Mucosa of descending colon (tissue), 3 donors: ENCODE measurements around the gene OR51I2. TPM values are rescaled to one million over a fixed set of nuclear protein-coding genes. Genes with fewer than 3 reads are reported as not detected.

Experiments
- ATAC-seq: fragments of 200-7000 bp; cut with Tn5 transposase; one replicate; pipeline ENCODE4 v1.9.1; 2020; ENCODE audit warnings: mild to moderate bottlenecking, moderate library complexity
- DNase-seq, 3 donors: peaks; one replicate each; pipeline ENCODE4 v3.0.0-alpha.2; 2020
- H3K36me3 ChIP-seq: fragments of 200-600 bp; one replicate; pipeline ENCODE4 v1.8.0; 2021; ENCODE audit warnings: low read depth, mild to moderate bottlenecking
- H3K4me1 ChIP-seq: fragments of 200-600 bp; one replicate; pipeline ENCODE4 v1.8.0; 2021; ENCODE audit warnings: low read depth, mild to moderate bottlenecking
- H3K4me3 ChIP-seq: fragments of 200-600 bp; one replicate; pipeline ENCODE4 v1.8.0; 2021; ENCODE audit warnings: mild to moderate bottlenecking
- H3K9me3 ChIP-seq: fragments of 200-600 bp; one replicate; pipeline ENCODE4 v1.8.0; 2021; ENCODE audit warnings: mild to moderate bottlenecking
- intact Hi-C, 2 donors: fragments of 100-400 bp; cut with DNase I in 1 of 2; cut with micrococcal nuclease in 1 of 2; formaldehyde crosslinking; loops; one replicate each; pipeline versions ENCODE4 v1.11.0 to v1.11.1; 2022; cut with DNase I, micrococcal nuclease
- long read RNA-seq, 2 donors: library from polyadenylated mRNA; unstranded; transcript quantifications; one replicate each; pipeline ENCODE4 v2.0.0, GENCODE V29; 2019 to 2021
- total RNA-seq, 3 donors: library from RNA; stranded (reverse); fragmentation: NEBNext Ultra II Directional in 2 of 3; extraction: Animal tissue kit (Norgen Biotek cat#: 25700) in 2 of 3; gene quantifications; one replicate each; pipeline versions ENCODE4 v1.2.1 to v1.2.4, GENCODE V29; 2021 to 2023
- TF ChIP-seq, protein P1 (sequence below): fragments of 200-600 bp; IDR thresholded peaks from one replicate; pipeline ENCODE4 v1.8.0; 2022; ENCODE audit warnings: antibody characterized with exemption, mild to moderate bottlenecking
- donor health status: DM: no; HTN: no; CAD: no; lungs with moderate emphysema.
- donor health status: DM: no; HTN: no; CAD: no.
- donor health status: DM: no; HTN: yes; CAD: no.

Gene OR51I2, protein sequence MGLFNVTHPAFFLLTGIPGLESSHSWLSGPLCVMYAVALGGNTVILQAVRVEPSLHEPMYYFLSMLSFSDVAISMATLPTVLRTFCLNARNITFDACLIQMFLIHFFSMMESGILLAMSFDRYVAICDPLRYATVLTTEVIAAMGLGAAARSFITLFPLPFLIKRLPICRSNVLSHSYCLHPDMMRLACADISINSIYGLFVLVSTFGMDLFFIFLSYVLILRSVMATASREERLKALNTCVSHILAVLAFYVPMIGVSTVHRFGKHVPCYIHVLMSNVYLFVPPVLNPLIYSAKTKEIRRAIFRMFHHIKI
- not detected for total RNA-seq
- long read RNA-seq, donor 1, result 0 reads
- long read RNA-seq, donor 2, result 0 reads

DNA sequence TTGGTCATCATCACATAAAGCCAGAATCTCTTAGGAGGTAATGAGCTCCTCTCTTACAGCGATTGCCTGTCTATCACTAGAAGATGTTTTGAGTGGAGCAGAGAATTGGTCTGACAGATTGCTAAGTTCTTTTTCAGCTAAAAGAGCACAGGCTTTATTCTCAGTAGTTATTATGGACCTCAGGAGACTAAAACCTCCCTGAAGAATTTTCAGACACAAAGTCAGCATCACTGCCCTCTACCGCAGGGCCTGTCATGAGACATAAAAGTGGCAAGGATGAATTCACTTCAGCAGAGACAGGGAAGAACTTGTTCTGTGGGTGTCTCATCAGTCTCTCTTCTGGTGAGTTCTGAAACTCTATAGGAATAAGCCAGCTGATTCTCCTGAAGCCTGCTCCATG, at the start of gene OR51I2:
TSS of gene OR51I2 (plus strand) at position 301 of the 400 bp plus-strand sequence. CDS start 4,166 bp downstream, outside the sequence.
- H3K4me1 ChIP-seq, result no peaks in the 10 kb centered on the region
- no peak for DNase-seq
- ATAC-seq, result no peak
- H3K36me3 ChIP-seq, result no peaks in the 10 kb centered on the region
- TF ChIP-seq, protein P1, sequence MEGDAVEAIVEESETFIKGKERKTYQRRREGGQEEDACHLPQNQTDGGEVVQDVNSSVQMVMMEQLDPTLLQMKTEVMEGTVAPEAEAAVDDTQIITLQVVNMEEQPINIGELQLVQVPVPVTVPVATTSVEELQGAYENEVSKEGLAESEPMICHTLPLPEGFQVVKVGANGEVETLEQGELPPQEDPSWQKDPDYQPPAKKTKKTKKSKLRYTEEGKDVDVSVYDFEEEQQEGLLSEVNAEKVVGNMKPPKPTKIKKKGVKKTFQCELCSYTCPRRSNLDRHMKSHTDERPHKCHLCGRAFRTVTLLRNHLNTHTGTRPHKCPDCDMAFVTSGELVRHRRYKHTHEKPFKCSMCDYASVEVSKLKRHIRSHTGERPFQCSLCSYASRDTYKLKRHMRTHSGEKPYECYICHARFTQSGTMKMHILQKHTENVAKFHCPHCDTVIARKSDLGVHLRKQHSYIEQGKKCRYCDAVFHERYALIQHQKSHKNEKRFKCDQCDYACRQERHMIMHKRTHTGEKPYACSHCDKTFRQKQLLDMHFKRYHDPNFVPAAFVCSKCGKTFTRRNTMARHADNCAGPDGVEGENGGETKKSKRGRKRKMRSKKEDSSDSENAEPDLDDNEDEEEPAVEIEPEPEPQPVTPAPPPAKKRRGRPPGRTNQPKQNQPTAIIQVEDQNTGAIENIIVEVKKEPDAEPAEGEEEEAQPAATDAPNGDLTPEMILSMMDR, result no peak
- intact Hi-C loops, result no loop called here
- no peak within 1 kb of the TSS for H3K4me3 ChIP-seq
- no peaks in the 10 kb centered on the region for H3K9me3 ChIP-seq

DNA sequence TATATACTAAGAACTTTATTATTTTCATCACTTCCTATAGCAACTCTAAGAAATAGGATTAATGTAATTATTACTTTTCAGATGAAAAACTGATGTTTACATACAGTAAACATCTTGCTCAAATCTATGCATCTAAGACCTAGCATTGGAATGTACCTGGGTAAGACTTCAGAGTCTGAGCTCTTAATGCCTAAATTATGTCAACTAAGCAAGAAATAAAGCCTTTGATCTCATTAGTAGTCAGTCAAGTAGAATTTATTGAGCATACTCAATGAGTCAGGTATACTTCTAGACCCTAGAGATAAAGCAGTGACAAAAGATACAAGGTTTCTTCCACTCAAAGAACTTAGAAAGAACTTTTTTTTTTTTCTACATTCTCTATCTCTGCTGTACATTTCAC, 44.0 kb upstream of the OR51I2 start:
- intact Hi-C loops, result no loop called here
- DNase-seq, result no peak
- no peaks in the 10 kb centered on the region for H3K4me1 ChIP-seq
- no peaks in the 10 kb centered on the region for H3K36me3 ChIP-seq
- TF ChIP-seq, protein P1, result no peak
- ATAC-seq, result no peak
- no peaks in the 10 kb centered on the region for H3K9me3 ChIP-seq
- no peak overlapping the region for H3K4me3 ChIP-seq

DNA sequence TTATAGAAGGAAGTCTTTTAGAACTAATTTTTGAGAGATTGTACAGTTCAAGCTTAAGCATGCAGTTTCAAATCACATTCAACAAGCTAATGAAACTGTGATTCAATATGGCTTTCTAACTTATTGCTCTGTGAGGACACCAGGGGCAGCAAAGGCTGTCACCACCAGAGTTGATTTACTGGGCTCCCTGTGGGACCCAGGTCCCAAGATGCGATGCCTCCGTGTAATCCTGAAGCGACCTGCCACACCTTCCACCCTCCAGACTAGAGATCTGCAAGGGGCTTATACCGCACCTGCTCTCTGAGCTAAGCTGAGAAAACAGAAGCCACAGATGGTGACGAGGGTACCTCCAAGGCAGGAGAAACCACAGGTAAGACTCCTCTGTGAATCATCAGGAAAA, 28.1 kb upstream of the OR51I2 start:
- DNase-seq (no peak), ATAC-seq (no peak)
- Histone ChIP-seq H3K4me3 (no peak overlapping the region), H3K4me1 (no peaks in the 10 kb centered on the region), H3K36me3 (no peaks in the 10 kb centered on the region), H3K9me3 (no peaks in the 10 kb centered on the region)
- intact Hi-C loops, result no loop called here
- TF ChIP-seq, protein P1, result no peak

DNA sequence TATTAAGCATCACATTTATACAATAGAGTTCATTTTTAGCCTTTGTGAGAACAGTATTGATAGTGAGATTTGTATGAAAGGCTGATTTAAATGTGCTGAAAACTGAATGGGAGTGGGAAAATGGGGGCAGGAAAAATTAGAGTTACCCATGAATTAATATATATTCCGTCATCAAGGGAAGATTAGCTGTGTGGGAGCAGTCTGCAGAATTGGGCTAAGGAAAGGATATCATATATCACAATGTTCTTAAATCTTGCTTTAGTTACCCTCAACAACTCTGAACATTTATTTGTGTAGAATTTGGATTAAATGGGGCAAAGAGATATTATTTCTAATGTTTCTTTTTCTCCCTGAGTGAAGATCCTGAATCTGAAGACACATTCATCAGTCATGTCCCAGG, 27.3 kb upstream of the OR51I2 start, which contains the start of gene OR51Q1:
TSS of gene OR51Q1 (plus strand) at position 301 of the 400 bp plus-strand sequence. CDS start at position 391, 90 bp downstream.
- ATAC-seq, result no peak
- intact Hi-C loops, result no loop called here
- TF ChIP-seq, protein P1, result no peak
- no peak for DNase-seq
- Histone ChIP-seq H3K36me3 (no peaks in the 10 kb centered on the region), H3K9me3 (no peaks in the 10 kb centered on the region), H3K4me3 (no peak within 1 kb of the TSS), H3K4me1 (no peaks in the 10 kb centered on the region)

DNA sequence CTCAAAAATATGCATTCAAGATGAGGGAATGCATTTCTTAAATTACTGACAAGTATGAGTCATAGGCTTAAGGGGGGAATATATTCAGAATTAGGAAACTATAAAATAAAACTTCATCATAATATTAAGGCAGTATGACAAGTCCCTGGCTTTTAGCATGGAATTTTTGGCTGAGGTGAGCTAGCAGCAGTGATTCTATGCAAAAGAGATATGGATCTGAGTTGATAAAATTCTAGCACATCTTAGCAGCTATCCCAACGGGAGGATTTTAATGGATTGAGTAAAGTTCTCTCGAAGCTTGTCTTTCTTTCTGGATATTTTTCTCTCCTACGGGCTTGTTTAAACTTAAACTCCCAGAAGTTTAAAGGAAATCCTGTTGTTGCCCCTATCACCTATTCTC, 26.0 kb upstream of the OR51I2 start:
- intact Hi-C loops, result no loop called here
- DNase-seq (no peak), ATAC-seq (no peak)
- Histone ChIP-seq H3K4me3 (no peak overlapping the region), H3K4me1 (no peaks in the 10 kb centered on the region), H3K36me3 (no peaks in the 10 kb centered on the region), H3K9me3 (no peaks in the 10 kb centered on the region)
- TF ChIP-seq, protein P1, result no peak
